Measurements from ENCODE around the gene HMCN1. TPM values are rescaled to one million over a fixed set of nuclear protein-coding genes. Genes with fewer than 3 reads are reported as not detected.

HMCN1 gene
- polyA plus RNA-seq, 3 donors from 2014 or later = 0.33 to 0.38 TPM; not detected in 1

- no peak overlapping the region for H3K4me3 Mint-ChIP-seq
- no peaks in the 10 kb centered on the region for H3K9me3 Mint-ChIP-seq
- no peaks in the 10 kb centered on the region for H3K36me3 Mint-ChIP-seq
- H3K27ac Mint-ChIP-seq = no peak overlapping the region
- H3K4me1 Mint-ChIP-seq = no peaks in the 10 kb centered on the region
- DNase-seq = no peak
- H3K27me3 Mint-ChIP-seq (ENCODE audit: low read depth in 3 of 3) = peaks cover 0 to 8% (median 6%) of the 10 kb centered on the region in 3 donors
Measured at GRCh38 chr1:185720633-185721272, 13.4 kb upstream of the HMCN1 start.

- H3K36me3 Mint-ChIP-seq = no peaks in the 10 kb centered on the region
- H3K27me3 Mint-ChIP-seq (ENCODE audit: low read depth in 3 of 3) = peaks cover 0 to 8% (median 6%) of the 10 kb centered on the region in 3 donors
- H3K9me3 Mint-ChIP-seq = no peaks in the 10 kb centered on the region
- no peak overlapping the region for H3K4me3 Mint-ChIP-seq
- H3K27ac Mint-ChIP-seq = no peak overlapping the region
- no peak for DNase-seq
- H3K4me1 Mint-ChIP-seq = no peaks in the 10 kb centered on the region
Measured at GRCh38 chr1:185721553-185721952, 12.6 kb upstream of the HMCN1 start.

- H3K9me3 Mint-ChIP-seq = no peaks in the 10 kb centered on the region
- H3K4me3 Mint-ChIP-seq = no peak overlapping the region
- no peak overlapping the region for H3K27ac Mint-ChIP-seq
- peaks cover 0 to 9% (median 7%) of the 10 kb centered on the region in 3 donors for H3K27me3 Mint-ChIP-seq (ENCODE audit: low read depth in 3 of 3)
- H3K4me1 Mint-ChIP-seq = no peaks in the 10 kb centered on the region
- no peak for DNase-seq
- H3K36me3 Mint-ChIP-seq = no peaks in the 10 kb centered on the region
Measured at GRCh38 chr1:185722098-185722497, 12.1 kb upstream of the HMCN1 start.

- Mint-ChIP-seq H3K4me3 (no peak overlapping the region), H3K4me1 (no peaks in the 10 kb centered on the region), H3K27ac (no peak overlapping the region), H3K27me3 (ENCODE audit: low read depth in 3 of 3) (peaks cover 11 to 24% (median 17%) of the 10 kb centered on the region in 3 donors), H3K9me3 (peaks cover 12 to 29% (median 17%) of the 10 kb centered on the region in 6 donors), H3K36me3 (peaks cover 5 to 11% (median 7%) of the 10 kb centered on the region in 3 donors)
- no peak for DNase-seq
Measured at GRCh38 chr1:185727726-185728125, 6.5 kb upstream of the HMCN1 start.

GRCh38 chr1:185731446-185731845 lies 2.7 kb upstream of the HMCN1 start:
- DNase-seq = no peak
- Mint-ChIP-seq H3K27ac (no peak overlapping the region), H3K4me3 (no peak overlapping the region), H3K9me3 (peaks cover 15 to 34% (median 19%) of the 10 kb centered on the region in 6 donors), H3K27me3 (ENCODE audit: low read depth in 3 of 3) (peaks cover 32 to 39% (median 33%) of the 10 kb centered on the region in 3 donors), H3K36me3 (peaks cover 5 to 11% (median 7%) of the 10 kb centered on the region in 3 donors), H3K4me1 (peaks cover 12 to 23% of the 10 kb centered on the region in 2 donors)

GRCh38 chr1:185732951-185733350 lies 1.2 kb upstream of the HMCN1 start:
- no peak overlapping the region for H3K4me3 Mint-ChIP-seq
- H3K36me3 Mint-ChIP-seq = peaks cover 5 to 11% (median 7%) of the 10 kb centered on the region in 3 donors
- peaks cover 12 to 23% of the 10 kb centered on the region in 2 donors for H3K4me1 Mint-ChIP-seq
- peaks cover 15 to 34% (median 19%) of the 10 kb centered on the region in 6 donors for H3K9me3 Mint-ChIP-seq
- peaks cover 30 to 42% (median 33%) of the 10 kb centered on the region in 3 donors for H3K27me3 Mint-ChIP-seq (ENCODE audit: low read depth in 3 of 3)
- DNase-seq = no peak
- H3K27ac Mint-ChIP-seq = no peak overlapping the region

- Mint-ChIP-seq H3K27ac (no peak overlapping the region), H3K4me1 (peaks cover 12 to 23% of the 10 kb centered on the region in 2 donors), H3K4me3 (peak overlapping the region in 4 of 5 donors; percentile 30 to 58 (median 56)), H3K27me3 (ENCODE audit: low read depth in 3 of 3) (peaks cover 23 to 45% (median 32%) of the 10 kb centered on the region in 3 donors), H3K36me3 (peaks cover 5 to 11% (median 10%) of the 10 kb centered on the region in 3 donors), H3K9me3 (peaks cover 15 to 30% (median 19%) of the 10 kb centered on the region in 6 donors)
- no peak for DNase-seq
Measured at GRCh38 chr1:185734929-185735700, 924 bp downstream of the HMCN1 start.

GRCh38 chr1:185735701-185736064 lies 1.5 kb downstream of the HMCN1 start:
- Mint-ChIP-seq H3K9me3 (peaks cover 13 to 25% (median 17%) of the 10 kb centered on the region in 6 donors), H3K4me1 (peaks cover 12 to 23% of the 10 kb centered on the region in 2 donors), H3K4me3 (no peak overlapping the region), H3K36me3 (peaks cover 5 to 10% (median 10%) of the 10 kb centered on the region in 3 donors), H3K27ac (no peak overlapping the region), H3K27me3 (ENCODE audit: low read depth in 3 of 3) (peaks cover 23 to 45% (median 28%) of the 10 kb centered on the region in 3 donors)
- DNase-seq = no peak

- H3K27me3 Mint-ChIP-seq (ENCODE audit: low read depth in 3 of 3) = peaks cover 4 to 22% (median 8%) of the 10 kb centered on the region in 3 donors
- peaks cover 0 to 7% (median 2%) of the 10 kb centered on the region in 6 donors for H3K9me3 Mint-ChIP-seq
- H3K27ac Mint-ChIP-seq = no peak overlapping the region
- H3K4me1 Mint-ChIP-seq = peaks cover 0 to 6% of the 10 kb centered on the region in 2 donors
- DNase-seq = no peak
- peaks cover 0 to 3% (median 0%) of the 10 kb centered on the region in 3 donors for H3K36me3 Mint-ChIP-seq
- no peak overlapping the region for H3K4me3 Mint-ChIP-seq
Measured at GRCh38 chr1:185739967-185740366, 5.8 kb downstream of the HMCN1 start.

GRCh38 chr1:185741551-185741950 lies 7.4 kb downstream of the HMCN1 start:
- no peak overlapping the region for H3K4me3 Mint-ChIP-seq
- peaks cover 0 to 7% (median 2%) of the 10 kb centered on the region in 6 donors for H3K9me3 Mint-ChIP-seq
- H3K27me3 Mint-ChIP-seq (ENCODE audit: low read depth in 3 of 3) = peaks cover 0 to 19% (median 3%) of the 10 kb centered on the region in 3 donors
- peaks cover 0 to 3% (median 0%) of the 10 kb centered on the region in 3 donors for H3K36me3 Mint-ChIP-seq
- no peak for DNase-seq
- H3K27ac Mint-ChIP-seq = no peak overlapping the region
- no peaks in the 10 kb centered on the region for H3K4me1 Mint-ChIP-seq

- no peak overlapping the region for H3K4me3 Mint-ChIP-seq
- peaks cover 0 to 16% (median 0%) of the 10 kb centered on the region in 3 donors for H3K27me3 Mint-ChIP-seq (ENCODE audit: low read depth in 3 of 3)
- peaks cover 0 to 7% (median 2%) of the 10 kb centered on the region in 6 donors for H3K9me3 Mint-ChIP-seq
- no peak for DNase-seq
- H3K4me1 Mint-ChIP-seq = no peaks in the 10 kb centered on the region
- no peak overlapping the region for H3K27ac Mint-ChIP-seq
- H3K36me3 Mint-ChIP-seq = peaks cover 0 to 3% (median 0%) of the 10 kb centered on the region in 3 donors
Measured at GRCh38 chr1:185742403-185742802, 8.2 kb downstream of the HMCN1 start.

GRCh38 chr1:185745165-185745564 lies 11.0 kb downstream of the HMCN1 start:
- no peak overlapping the region for H3K4me3 Mint-ChIP-seq
- no peak overlapping the region for H3K27ac Mint-ChIP-seq
- H3K27me3 Mint-ChIP-seq (ENCODE audit: low read depth in 3 of 3) = peaks cover 2 to 8% (median 3%) of the 10 kb centered on the region in 3 donors

GRCh38 chr1:185759061-185759460 lies 24.9 kb downstream of the HMCN1 start:
- H3K4me3 Mint-ChIP-seq = no peak overlapping the region
- peaks cover 0 to 5% (median 0%) of the 10 kb centered on the region in 6 donors for H3K9me3 Mint-ChIP-seq
- H3K4me1 Mint-ChIP-seq = no peaks in the 10 kb centered on the region
- no peaks in the 10 kb centered on the region for H3K36me3 Mint-ChIP-seq
- no peak for DNase-seq
- H3K27me3 Mint-ChIP-seq (ENCODE audit: low read depth in 3 of 3) = peaks cover 2 to 21% (median 8%) of the 10 kb centered on the region in 3 donors
- no peak overlapping the region for H3K27ac Mint-ChIP-seq

More at GRCh38 chr1:185745165-185745564, 11.0 kb downstream of the HMCN1 start:
- Mint-ChIP-seq H3K9me3 (peaks cover 0 to 4% (median 0%) of the 10 kb centered on the region in 6 donors), H3K36me3 (no peaks in the 10 kb centered on the region), H3K4me1 (no peaks in the 10 kb centered on the region)
- no peak for DNase-seq

- peaks cover 0 to 5% (median 0%) of the 10 kb centered on the region in 6 donors for H3K9me3 Mint-ChIP-seq
- no peak overlapping the region for H3K4me3 Mint-ChIP-seq
- H3K36me3 Mint-ChIP-seq = no peaks in the 10 kb centered on the region
- H3K27me3 Mint-ChIP-seq (ENCODE audit: low read depth in 3 of 3) = peaks cover 2 to 21% (median 7%) of the 10 kb centered on the region in 3 donors
- H3K4me1 Mint-ChIP-seq = no peaks in the 10 kb centered on the region
- no peak overlapping the region for H3K27ac Mint-ChIP-seq
- DNase-seq = no peak
Measured at GRCh38 chr1:185761841-185762240, 27.6 kb downstream of the HMCN1 start.

All from immature natural killer cell (primary cell).